ENCODE measurements around the gene OR6M1. TPM values are rescaled to one million over a fixed set of nuclear protein-coding genes. Genes with fewer than 3 reads are reported as not detected.

The OR6M1 gene, protein sequence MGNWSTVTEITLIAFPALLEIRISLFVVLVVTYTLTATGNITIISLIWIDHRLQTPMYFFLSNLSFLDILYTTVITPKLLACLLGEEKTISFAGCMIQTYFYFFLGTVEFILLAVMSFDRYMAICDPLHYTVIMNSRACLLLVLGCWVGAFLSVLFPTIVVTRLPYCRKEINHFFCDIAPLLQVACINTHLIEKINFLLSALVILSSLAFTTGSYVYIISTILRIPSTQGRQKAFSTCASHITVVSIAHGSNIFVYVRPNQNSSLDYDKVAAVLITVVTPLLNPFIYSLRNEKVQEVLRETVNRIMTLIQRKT
- not detected in 2 replicates for total RNA-seq

DNA sequence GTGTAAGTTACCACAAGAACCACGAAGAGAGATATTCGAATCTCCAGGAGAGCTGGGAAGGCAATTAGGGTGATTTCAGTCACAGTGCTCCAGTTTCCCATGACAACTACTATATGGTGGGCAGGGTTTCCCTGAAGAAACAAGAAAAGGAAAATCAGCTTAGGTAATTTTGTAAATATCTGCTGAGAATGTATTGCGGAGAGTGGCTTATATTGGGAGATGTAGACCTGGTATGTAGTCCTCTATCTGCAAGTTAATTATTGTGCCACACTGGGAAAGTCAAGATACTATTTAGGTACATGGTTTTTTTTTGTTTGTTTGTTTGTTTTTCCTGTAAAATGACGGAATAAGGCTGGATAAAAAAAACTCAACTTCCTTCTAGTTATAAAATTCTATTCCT lies at the start of gene OR6M1:
OR6M1 (minus strand) TSS at position 101 of the 400 bp plus-strand sequence; CDS start at position 101, 0 bp downstream.
- no peak for DNase-seq (ENCODE audit: low read depth)

DNA sequence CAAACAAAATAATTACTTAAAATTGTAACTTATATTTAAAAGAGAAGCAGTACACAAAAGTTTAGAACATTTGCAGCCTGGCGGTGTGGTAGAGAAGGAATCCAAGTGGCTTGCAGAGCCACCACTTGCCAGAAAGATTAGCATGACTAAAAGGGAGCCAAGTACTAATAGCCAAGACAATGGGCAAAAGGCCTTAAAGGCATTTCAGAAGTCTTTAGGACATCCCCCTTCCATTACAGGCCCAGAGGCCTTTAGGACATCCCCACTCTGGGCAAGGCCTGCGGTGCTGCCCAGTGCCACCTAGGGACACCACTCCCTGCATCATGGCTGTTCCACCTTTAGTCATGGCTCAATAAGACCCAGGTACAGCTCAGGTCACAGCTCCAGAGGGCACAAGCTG lies 46.9 kb upstream of the OR6M1 start:
- no peak for DNase-seq (ENCODE audit: low read depth)

DNA sequence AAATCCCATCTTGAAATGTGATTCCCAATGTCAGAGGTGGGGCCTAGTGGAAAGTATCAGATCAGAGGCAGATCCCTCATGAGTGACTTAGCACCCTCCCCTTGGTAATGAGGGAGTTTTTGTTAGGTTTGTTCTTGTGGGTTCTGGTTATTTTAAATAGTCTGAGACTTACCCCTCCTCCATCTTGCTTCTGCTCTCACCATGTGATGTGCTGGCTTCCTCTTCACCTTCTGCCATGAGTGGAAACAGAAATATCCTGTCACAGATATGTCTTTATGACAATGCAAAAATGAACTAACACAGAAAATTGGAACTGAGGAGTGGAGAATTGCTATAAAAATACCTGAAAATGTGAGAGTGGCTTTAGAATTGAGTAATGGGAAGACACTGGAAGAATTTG lies 46.2 kb upstream of the OR6M1 start:
- DNase-seq (ENCODE audit: low read depth), result no peak

DNA sequence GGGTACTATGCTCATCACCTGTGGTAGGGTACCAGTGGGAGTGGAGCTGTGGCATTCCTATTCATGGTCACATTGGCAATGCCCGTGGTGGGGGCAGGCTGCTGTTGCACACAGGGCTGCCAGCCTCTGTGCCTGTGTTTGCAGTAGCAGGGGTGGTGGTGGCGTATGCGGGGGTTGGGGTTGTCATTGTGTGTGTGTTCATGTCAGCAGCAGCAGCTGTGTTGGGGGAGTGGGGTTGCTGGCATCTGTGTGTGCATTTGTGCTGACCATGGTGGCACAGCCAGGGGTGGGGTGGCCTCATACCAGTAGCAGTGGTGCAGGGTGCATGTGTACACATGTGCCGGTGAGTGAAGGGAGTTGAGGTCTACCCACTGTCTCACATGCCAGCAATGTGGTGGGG lies 45.0 kb upstream of the OR6M1 start:
- DNase-seq (ENCODE audit: low read depth), result no peak

DNA sequence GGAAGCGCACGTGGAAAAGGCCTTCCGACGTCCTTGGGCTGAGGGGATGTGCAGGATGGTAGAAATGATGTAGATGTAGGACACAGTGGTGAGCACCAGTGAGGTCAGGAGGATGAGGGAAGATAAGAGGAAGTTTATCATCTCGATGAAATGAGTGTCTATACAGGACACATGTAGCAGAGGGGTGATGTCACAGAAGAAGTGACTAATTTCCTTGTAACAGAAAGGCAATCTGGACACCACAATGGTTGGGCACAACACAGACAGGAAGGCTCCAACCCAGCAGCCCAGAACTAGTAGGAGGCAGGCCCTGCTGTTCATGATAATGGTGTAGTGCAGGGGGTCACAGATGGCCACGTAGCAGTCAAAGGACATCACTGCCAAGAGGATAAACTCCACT lies 35.0 kb upstream of the OR6M1 start:
- no peak for DNase-seq (ENCODE audit: low read depth)

DNA sequence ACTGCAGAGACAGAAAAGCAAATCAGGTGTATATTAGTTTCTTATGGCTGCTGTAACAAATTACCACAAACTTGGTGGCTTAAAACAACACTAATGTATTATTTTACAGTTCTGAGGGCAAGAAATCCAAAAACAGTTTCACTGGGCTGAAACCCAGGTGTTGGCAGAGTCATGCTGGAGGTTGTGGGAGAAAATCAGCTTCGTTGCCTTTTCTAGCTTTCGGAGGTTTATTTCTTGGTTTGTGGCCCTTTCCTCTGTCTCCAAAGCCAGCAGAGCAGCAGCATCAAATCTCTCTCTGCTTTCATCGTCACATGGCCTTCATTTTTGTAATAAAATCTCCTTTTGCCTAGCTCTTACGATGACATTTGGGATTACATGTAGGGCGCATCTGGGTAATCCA lies 33.0 kb upstream of the OR6M1 start:
- no peak for DNase-seq (ENCODE audit: low read depth)

DNA sequence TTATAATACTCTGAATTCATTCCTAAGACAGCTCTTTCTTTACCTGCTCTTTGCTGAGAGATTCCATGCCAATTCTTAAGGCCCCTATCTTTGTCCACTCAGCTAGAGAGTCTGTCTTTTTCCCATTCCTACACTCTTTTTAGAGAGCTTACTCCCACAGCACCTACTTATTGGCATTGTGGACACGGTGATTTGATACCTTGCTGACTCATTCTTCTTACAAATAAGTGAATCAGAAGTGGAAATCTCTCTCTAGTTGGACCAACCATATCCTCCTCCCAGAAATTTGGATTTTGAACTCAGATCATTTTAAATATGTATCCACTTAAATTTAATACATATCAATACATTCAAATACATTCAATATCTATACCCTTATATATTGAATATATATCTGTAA lies 32.5 kb upstream of the OR6M1 start:
- no peak for DNase-seq (ENCODE audit: low read depth)

DNA sequence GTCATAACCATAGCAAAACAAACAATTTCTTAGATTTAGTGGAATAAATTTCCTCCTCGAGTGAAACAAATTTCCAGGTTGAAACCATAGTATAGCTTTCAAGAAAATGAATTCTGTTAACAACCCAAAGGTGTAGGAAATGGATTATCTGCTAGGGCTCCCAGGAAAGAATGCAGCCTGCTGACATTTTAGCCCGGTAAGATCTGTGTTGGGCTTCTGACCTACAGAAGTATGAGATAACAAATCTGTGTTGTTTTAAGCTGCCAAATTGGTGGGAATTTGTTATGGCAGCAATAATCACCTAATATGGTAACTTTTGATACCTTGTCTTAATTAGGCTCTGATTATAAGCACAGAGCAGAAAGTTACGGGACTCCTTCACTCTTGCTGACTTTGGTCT lies 32.0 kb upstream of the OR6M1 start:
- no peak for DNase-seq (ENCODE audit: low read depth)

DNA sequence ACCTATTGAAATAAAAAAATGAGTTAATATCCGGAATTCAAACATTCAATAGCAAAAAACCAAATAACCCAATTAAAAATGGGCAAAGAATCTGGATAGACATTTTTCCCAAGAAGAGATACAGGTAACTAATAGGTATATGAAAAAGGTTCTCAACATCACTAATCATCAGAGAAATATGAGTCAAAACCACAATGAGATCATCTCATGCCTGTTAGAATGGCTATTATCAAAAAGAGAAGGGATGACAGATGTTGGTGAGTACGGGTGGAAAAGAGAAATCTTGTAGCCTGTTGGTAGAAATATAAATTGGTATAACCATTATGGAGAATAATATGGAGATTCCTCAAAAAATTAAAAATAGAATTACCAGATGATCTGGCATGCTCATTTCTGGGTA lies 26.9 kb upstream of the OR6M1 start:
- DNase-seq (ENCODE audit: low read depth), result no peak

DNA sequence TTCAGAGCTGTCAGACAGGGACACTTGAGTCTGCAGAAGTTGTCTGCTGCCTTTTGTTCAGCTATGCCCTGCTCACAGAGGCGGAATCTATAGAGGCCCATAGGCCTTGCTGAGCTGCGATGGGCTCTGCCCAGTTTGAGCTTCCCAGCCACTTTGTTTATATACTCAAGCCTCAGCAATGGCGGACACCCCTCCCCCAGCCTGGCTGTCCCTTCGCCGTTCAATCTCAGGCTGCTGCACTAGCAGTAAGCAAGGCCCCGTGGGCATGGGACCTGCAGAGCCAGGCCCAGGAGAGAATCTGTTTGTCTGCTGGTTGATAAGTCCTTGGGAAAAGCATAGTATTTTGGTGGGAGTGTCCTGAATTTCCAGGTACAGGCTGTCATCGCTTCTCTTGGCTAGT lies 23.6 kb upstream of the OR6M1 start:
- DNase-seq (ENCODE audit: low read depth), result no peak

DNA sequence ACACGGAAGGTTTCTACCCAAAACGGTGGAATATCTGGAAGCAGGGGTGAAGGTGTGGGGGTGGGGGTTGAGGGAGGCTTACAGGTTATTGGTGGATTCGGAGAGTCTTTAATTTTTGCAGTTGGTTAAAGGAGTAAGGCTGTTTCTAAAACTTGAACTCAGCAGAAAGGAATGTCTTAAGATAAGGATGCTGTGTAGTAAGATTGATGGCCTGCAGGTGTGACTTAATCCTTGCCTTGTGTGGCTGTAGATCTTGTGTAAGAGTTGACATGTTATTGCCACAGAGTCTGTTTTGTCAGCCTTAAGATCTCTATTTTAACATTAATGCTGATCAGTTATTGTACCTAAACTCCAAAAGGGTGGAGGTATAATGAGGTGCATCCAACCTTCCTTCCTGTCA lies 16.4 kb upstream of the OR6M1 start:
- no peak for DNase-seq (ENCODE audit: low read depth)

DNA sequence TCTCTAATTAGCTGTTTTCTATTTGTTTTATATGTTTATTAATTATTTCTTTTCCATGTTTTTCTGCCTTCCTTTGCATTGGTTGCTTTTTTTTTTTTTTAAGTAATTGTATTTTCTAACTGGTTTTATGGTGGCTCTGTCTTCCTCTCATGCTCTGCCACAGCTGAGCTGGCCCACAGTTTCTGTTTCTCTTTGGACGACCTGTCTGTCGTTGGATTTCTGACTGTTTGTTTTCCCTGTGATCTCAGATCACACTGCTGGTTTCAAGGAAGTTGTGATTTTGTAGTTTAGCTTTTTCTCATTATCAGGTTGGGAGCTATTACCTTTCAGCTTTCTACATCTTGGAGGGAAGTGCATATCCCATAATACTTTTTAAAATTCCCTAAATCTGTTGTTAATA lies 15.9 kb upstream of the OR6M1 start:
- peak; percentile 2 for DNase-seq (ENCODE audit: low read depth)

DNA sequence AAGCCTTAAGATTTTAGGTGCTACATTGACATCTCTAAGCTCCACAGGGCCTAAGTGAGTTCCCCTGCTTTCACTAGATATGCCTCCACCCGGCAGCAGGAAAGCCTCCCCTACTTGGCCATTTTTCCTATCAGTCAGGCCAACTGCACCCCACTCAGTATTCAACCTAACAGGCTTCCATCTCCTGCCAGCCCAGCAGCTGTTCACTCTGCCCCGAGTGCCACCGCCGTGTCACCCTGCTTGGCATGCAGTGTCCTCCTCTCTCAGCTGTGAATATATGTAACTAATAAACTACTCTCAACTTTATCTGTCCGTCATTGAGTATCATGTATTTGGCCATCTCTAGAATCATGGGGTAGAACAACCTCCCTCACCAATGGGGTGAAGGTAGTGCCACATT lies 9.0 kb upstream of the OR6M1 start:
- no peak for DNase-seq (ENCODE audit: low read depth)

DNA sequence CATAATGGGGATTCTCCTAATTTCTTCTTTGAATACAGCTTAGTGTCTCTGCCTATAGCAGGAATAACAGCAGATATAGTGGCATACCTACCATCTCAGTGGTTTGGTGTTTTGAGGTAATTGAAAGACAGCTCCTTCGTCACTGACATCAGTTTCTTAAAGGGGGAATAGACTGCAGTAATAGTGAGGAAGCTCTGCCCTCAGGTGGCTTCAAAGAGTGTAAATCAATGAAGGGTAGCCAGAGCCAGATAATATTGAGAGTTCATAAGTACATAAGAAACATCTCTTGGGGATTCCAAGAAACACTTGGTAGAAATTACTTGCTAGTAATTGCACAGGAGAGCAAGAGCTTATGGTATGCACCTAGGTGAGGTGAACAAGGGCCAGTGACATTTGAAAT lies 4.4 kb downstream of the OR6M1 start:
- DNase-seq (ENCODE audit: low read depth), result no peak

DNA sequence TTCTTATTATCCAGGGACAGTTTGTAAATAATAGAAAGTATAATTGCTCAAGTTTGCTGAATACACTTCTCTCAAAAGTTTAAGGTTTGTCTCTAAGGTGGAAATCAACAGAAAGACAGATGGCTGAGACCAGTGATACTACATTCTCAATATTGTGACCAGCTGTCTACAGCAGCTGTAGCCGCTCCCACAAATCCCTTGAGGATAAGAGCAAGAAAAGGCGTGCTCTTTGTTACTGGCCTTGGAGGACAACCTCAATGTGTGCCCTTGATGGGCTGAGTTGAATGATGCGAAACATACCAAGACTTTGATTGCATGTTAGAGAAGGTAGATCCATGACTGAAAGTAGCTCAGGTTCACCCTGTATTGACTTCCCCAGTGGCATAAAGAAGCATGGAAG lies 6.1 kb downstream of the OR6M1 start:
- no peak for DNase-seq (ENCODE audit: low read depth)

DNA sequence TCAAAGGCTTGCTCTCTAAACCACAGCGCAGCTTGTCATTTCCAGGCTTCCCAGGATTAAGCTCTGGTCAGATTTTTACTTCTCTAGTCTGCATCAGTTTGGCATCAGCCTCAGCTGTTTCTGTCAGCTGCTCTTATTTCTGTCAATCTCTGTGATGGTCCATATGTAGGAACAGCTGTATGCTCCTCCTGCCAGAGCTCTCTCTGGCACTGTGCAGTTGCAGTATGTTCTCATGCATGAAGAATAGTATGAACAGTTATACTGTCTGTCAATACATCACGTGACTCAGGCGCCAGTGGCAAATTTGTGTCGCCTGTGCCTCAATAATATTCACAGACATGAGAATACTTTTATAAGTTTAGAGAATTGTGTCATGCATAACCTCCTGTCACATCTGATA lies 6.7 kb downstream of the OR6M1 start:
- DNase-seq (ENCODE audit: low read depth), result no peak

DNA sequence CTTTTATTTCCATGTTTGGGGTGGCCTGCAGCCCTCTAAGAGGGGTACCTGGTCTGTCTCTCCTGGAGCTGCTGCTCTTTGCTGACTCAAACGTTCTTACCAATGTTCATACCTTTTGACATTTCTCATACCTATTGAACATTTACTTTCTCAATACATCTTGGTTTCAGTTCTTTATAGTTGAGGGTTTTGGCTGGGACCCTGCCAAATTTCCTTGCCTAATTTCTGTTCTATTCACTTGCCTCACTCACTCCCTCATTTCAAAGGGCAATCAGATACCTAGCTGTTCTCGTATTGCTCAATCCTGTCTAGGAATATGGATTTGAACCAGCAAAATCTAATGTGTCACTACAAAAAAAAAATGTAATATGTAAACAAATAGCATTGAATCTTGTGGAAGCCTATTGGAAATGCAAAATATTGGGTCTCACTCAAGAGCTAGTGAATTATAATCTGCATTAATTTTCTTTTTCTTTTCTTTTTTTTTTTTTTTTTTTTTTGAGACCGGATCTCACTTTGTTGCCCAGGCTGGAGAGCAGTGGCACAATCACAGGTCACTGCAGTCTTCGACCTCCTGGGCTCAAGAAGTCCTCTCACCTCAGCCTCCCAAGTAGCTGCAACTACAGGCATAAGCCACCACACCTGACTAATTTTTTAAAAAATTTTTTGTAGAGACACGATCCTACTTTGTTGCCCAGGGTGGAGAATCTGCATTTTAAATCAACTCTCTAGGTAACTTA lies 7.5 kb downstream of the OR6M1 start:
- DNase-seq (ENCODE audit: low read depth), result no peak

DNA sequence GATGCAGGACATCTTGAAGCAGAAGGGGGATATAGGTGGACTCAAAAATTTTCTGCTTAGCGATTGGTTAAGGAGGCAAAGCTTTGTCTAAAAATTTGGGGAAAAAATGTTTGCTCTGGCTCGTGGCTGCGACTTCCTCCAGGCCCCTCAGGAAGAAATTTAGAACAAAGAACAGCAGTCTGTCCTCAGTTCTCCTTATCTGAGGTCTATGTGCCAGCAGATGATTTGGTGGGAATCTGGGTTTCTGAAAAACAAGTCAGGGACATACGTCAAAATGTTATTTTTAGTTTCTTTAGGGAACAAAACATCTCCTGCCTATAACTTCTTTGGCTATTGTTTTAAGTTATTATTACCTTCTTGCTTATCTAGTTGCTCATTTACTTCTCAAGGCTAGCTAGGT lies 8.1 kb downstream of the OR6M1 start:
- no peak for DNase-seq (ENCODE audit: low read depth)

DNA sequence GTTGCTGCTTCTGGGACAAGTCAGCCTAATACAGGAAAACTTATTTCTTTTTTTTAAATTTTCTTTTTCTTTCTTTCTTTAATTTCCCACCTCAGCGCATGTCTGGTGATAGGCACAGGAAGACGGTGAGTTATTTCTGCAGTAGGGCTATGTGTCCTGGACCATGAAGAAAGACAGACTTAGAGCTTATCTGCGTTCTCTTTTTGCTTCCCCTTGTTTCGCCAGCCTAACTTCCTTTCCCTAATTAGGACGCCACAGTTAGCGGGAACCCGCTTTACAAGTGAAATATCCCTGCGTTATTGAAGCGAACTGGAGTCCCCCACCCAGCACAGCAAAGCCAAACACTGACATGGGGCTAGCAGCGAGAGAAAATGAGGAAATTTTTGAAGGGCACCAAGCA lies 8.6 kb downstream of the OR6M1 start:
- no peak for DNase-seq (ENCODE audit: low read depth)

DNA sequence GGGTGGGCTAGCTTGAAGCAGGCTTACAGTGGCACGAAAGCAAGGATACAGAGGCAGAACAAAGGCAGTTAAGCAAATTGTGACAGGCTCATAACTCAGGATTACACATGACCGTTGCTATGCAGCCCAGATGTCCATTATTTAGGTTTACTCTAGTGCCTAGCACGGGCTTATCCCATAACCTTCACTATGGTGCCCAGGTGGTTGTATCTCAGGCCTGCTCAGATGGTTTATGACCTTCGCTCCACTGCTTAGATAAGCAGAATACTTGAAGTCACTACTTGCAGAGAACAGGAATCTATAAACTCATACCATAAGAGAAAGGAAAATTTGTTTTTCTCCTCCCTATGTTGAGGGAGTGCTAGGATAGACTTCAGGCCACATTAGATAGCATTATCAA lies 9.0 kb downstream of the OR6M1 start:
- DNase-seq (ENCODE audit: low read depth), result no peak

DNA sequence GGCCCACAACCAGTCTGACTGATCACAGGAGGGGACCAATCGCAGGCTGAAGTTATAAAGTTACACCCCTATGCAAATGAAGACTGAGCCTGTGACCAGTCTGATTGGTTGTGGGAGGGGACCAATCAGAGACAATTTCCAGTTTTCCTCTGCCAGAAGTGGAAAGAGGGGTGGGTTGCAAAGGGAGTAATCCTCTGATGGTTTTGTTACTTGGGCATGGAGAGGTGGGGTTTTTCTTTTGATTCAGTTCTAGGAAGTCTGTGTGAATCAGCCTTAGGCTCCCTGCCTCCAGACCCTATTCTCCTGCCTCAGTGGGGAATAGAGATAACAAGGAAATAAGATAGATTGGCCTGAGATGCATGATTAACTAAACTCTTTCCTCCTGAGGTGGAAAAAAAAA lies 9.9 kb downstream of the OR6M1 start:
- no peak for DNase-seq (ENCODE audit: low read depth)

DNA sequence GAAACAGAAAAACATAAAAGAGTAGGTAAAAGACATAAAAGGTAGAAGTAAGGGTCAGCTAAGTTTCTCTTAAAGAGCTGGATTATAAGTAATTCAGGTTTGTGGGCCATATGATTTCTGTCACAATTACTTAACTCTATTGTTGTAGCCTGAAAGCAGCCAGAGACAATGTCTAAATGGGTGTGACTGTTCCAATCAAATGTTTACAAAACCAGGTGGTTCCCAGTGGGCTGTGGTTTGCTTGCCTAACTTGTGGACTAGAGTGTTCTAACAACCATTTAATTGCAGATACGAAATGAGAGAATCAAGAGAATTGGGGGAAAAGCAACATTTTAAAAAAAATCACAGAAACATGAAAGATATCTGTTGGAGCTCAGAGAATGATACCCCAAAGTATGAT lies 22.6 kb downstream of the OR6M1 start:
- no peak for DNase-seq (ENCODE audit: low read depth)

DNA sequence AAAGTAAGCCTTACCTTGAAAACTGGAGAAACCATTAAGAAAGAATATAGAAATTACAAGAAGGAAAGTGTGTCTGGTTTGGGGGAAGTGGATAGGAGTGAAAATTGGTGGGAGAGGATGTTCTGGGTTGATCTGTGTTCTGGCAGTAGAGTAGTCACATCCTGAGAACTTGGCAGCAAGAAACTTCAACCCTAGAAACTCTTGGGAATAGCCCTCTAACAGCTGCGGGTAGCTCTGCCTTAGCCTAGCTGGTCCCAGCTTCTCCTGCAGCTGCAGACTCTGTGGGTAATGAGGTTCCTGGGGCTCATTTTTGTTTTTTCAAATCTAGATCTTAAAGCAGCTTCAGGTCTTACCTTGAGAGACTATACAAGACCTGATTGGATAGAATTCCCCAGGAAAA lies 27.6 kb downstream of the OR6M1 start:
- no peak for DNase-seq (ENCODE audit: low read depth)

Data from renal cortical epithelial cell (primary cell).